Measurements from ENCODE around the gene SUMF1. TPM values are rescaled to one million over a fixed set of nuclear protein-coding genes. Genes with fewer than 3 reads are reported as not detected.
A peak's percentile ranks its signal among the peaks of the same experiment; 100 is the strongest.

SUMF1 gene
- total and polyA plus RNA-seq, 2 of the 13 experiments (the other 11 are each of a cell fraction or from before 2014, with no cell fraction given), result 18.5 to 28.9 TPM

DNA sequence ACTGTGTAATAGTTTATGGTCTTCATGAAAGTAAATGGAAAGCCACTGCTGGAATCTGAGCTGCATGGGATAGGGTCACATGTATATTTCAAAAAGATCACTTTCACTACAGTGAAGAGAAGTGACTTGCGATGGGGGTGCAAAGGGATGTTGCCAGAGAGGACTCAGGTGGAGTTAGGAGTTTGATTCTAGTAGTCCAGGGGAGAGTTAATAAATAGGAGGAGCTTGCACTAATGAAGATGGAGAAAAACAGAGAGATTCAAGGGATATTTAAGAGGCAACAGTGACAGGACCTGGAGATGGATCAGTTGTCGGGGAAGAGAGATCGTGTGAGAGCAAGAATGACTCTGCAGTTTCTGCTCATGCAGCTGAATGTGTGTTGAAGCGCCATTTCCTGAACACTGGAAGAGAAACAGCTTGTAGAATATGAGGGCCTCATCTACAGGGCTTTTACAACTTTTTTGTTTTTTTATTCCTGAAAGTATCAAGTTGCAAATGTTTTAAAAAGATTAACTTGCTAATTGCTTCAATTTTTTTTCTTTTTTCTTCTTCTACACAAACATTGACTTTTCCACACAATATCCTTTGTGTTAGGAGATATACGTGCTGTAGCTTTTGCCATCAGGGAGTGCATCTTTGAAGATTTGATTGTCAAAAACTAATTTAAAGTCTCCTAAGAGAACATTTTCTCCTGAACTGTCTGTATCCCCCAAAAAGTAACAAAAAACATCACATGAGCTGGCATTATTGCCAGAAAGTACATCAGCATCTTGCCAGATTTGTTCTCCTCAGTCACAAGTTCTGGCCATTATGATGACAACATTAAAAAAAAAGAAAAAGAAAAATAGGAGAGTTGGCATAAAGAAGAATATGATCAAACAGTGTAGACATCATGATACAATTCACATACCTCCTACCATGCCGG is 126.4 kb downstream of the SUMF1 start:
- BruUV-seq (replicated peaks), result no TSS peak
- TF ChIP-seq NFE2L2 (IDR thresholded peaks at IDR 0.05; ENCODE audit: low read length) (peak; percentile 35; the same call in 1 of the 2 replicates), ONECUT2 (CRISPR knock-in tag; IDR thresholded peaks at IDR 0.05) (no peak)
- Histone ChIP-seq H3K36me3 (replicated peaks in 1 of 2; ENCODE audit: control insufficient read depth in 1 of 2, insufficient read depth in 2 of 2, low read length in 2 of 2) (peaks cover 0 to 2% of the 10 kb centered on the region in 2 experiments; a peak in 1 of 5 replicates), H3K27me3 (ENCODE audit: control insufficient read depth in 1 of 2, insufficient read depth in 2 of 2, low read length in 2 of 2) (no peaks in the 10 kb centered on the region), H3K27ac (ENCODE audit: extremely low read length, insufficient read depth, low read length) (no peak overlapping the region), H3K4me2 (ENCODE audit: low read depth, low read length) (no peak overlapping the region), H3K4me1 (ENCODE audit: insufficient read depth, low read length) (no peaks in the 10 kb centered on the region), H3K9me3 (ENCODE audit: low read length) (no peaks in the 10 kb centered on the region), H3K9ac (ENCODE audit: insufficient read depth, low read depth, low read length) (no peak overlapping the region), H3K4me3 (replicated peaks in 1 of 3; ENCODE audit: insufficient read depth in 1 of 3, low read depth in 2 of 3, low read length in 3 of 3) (no peak overlapping the region), H2AFZ (ENCODE audit: low read length) (no peak overlapping the region), H4K20me1 (ENCODE audit: insufficient read depth, low read length) (no peaks in the 10 kb centered on the region), H3K79me2 (ENCODE audit: insufficient read depth, low read length) (no peaks in the 10 kb centered on the region)
- DNase-seq (ENCODE audit: low spot score) (no peak), FAIRE-seq (no peak), ATAC-seq (no peak)
- CTCF ChIA-PET (ENCODE audit: low intra/inter-chr PET ratio, low total read pairs), result no interaction called here
- in situ Hi-C loops (cut with HindIII; ENCODE audit: extremely low pct_ligation_motif_present, low pct_unique_long_range_greater_than_20kb) (no loop called here), intact Hi-C loops (cut with micrococcal nuclease; ENCODE audit: unreplicated experiment) (no loop called here)
- POLR2A ChIA-PET, result no interaction called here
- WGBS (ENCODE audit: low lambda C conversion rate), result 97% methylated on average over 6 of the region's 6 CpGs

DNA sequence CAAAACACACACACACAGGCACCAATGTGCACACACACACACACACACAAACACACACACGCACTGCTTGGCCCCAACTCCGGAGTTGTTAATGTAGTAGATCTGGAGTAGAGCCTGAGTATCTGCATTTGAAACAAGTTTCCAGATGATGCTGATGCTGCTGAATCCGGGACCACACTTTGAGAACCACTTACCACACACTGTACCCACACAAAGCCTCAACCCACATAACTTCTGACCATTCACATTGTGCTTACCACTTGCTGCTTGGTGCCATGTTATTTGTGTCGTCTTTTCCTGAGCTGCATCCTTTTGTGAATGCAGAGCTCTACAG is 127.0 kb downstream of the SUMF1 start:
- TF ChIP-seq, protein P1, sequence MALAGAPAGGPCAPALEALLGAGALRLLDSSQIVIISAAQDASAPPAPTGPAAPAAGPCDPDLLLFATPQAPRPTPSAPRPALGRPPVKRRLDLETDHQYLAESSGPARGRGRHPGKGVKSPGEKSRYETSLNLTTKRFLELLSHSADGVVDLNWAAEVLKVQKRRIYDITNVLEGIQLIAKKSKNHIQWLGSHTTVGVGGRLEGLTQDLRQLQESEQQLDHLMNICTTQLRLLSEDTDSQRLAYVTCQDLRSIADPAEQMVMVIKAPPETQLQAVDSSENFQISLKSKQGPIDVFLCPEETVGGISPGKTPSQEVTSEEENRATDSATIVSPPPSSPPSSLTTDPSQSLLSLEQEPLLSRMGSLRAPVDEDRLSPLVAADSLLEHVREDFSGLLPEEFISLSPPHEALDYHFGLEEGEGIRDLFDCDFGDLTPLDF (CRISPR knock-in tag; IDR thresholded peaks at IDR 0.05), result no peak
- TF ChIP-seq, protein P2, sequence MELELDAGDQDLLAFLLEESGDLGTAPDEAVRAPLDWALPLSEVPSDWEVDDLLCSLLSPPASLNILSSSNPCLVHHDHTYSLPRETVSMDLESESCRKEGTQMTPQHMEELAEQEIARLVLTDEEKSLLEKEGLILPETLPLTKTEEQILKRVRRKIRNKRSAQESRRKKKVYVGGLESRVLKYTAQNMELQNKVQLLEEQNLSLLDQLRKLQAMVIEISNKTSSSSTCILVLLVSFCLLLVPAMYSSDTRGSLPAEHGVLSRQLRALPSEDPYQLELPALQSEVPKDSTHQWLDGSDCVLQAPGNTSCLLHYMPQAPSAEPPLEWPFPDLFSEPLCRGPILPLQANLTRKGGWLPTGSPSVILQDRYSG (CRISPR knock-in tag; IDR thresholded peaks at IDR 0.05), result no peak
- TF ChIP-seq ZNF768 (CRISPR knock-in tag; IDR thresholded peaks at IDR 0.05) (no peak), ZNF460 (CRISPR knock-in tag; IDR thresholded peaks at IDR 0.05; ENCODE audit: borderline replicate concordance) (no peak), KLF16 (CRISPR knock-in tag; IDR thresholded peaks at IDR 0.05) (no peak), ZKSCAN8 (CRISPR knock-in tag; IDR thresholded peaks at IDR 0.05; ENCODE audit: borderline replicate concordance) (no peak), ZNF234 (CRISPR knock-in tag; conservative IDR thresholded peaks at IDR 0.05) (no peak), MTA1 (CRISPR knock-in tag; IDR thresholded peaks at IDR 0.05; ENCODE audit: borderline replicate concordance) (no peak), ZNF841 (CRISPR knock-in tag; IDR thresholded peaks at IDR 0.05; ENCODE audit: borderline replicate concordance) (no peak), ZSCAN22 (CRISPR knock-in tag; IDR thresholded peaks at IDR 0.05) (no peak), POLR2A (IDR thresholded peaks at IDR 0.05; ENCODE audit: insufficient read depth in 1 of 2, low read depth in 2 of 2, low read length in 2 of 2) (no peak)
- TF ChIP-seq, protein P3, sequence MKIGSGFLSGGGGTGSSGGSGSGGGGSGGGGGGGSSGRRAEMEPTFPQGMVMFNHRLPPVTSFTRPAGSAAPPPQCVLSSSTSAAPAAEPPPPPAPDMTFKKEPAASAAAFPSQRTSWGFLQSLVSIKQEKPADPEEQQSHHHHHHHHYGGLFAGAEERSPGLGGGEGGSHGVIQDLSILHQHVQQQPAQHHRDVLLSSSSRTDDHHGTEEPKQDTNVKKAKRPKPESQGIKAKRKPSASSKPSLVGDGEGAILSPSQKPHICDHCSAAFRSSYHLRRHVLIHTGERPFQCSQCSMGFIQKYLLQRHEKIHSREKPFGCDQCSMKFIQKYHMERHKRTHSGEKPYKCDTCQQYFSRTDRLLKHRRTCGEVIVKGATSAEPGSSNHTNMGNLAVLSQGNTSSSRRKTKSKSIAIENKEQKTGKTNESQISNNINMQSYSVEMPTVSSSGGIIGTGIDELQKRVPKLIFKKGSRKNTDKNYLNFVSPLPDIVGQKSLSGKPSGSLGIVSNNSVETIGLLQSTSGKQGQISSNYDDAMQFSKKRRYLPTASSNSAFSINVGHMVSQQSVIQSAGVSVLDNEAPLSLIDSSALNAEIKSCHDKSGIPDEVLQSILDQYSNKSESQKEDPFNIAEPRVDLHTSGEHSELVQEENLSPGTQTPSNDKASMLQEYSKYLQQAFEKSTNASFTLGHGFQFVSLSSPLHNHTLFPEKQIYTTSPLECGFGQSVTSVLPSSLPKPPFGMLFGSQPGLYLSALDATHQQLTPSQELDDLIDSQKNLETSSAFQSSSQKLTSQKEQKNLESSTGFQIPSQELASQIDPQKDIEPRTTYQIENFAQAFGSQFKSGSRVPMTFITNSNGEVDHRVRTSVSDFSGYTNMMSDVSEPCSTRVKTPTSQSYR (CRISPR knock-in tag; IDR thresholded peaks at IDR 0.05; ENCODE audit: borderline replicate concordance), result no peak
- DNase-seq (ENCODE audit: low spot score) (no peak), FAIRE-seq (no peak), ATAC-seq (no peak)
- BruUV-seq (replicated peaks), result no TSS peak
- Histone ChIP-seq H3K27ac (ENCODE audit: extremely low read length, insufficient read depth, low read length) (no peak overlapping the region), H4K20me1 (ENCODE audit: insufficient read depth, low read length) (no peaks in the 10 kb centered on the region), H3K9ac (ENCODE audit: insufficient read depth, low read depth, low read length) (no peak overlapping the region), H3K4me3 (replicated peaks in 1 of 3; ENCODE audit: insufficient read depth in 1 of 3, low read depth in 2 of 3, low read length in 3 of 3) (no peak overlapping the region), H3K4me1 (ENCODE audit: insufficient read depth, low read length) (no peaks in the 10 kb centered on the region), H3K27me3 (ENCODE audit: control insufficient read depth in 1 of 2, insufficient read depth in 2 of 2, low read length in 2 of 2) (no peaks in the 10 kb centered on the region), H3K36me3 (replicated peaks in 1 of 2; ENCODE audit: control insufficient read depth in 1 of 2, insufficient read depth in 2 of 2, low read length in 2 of 2) (peaks cover 0 to 2% of the 10 kb centered on the region in 2 experiments; a peak in 1 of 5 replicates), H3K9me3 (ENCODE audit: low read length) (no peaks in the 10 kb centered on the region), H3K79me2 (ENCODE audit: insufficient read depth, low read length) (no peaks in the 10 kb centered on the region), H2AFZ (ENCODE audit: low read length) (no peak overlapping the region), H3K4me2 (ENCODE audit: low read depth, low read length) (no peak overlapping the region)
- in situ Hi-C loops (cut with HindIII; ENCODE audit: extremely low pct_ligation_motif_present, low pct_unique_long_range_greater_than_20kb), result no loop called here
- intact Hi-C loops (cut with micrococcal nuclease; ENCODE audit: unreplicated experiment), result no loop called here
- POLR2A ChIA-PET, result no interaction called here
- CTCF ChIA-PET (ENCODE audit: low intra/inter-chr PET ratio, low total read pairs), result no interaction called here
- WGBS (ENCODE audit: low lambda C conversion rate), result 88% methylated on average over 4 of the region's 4 CpGs
